SK-N-SH (cell line): ENCODE measurements around the gene XXYLT1.

Source experiments
- EP300 ChIP-seq, 2 experiments: IDR thresholded peaks; 2 replicates each; pipeline versions ENCODE4 v1.4.0 to v1.6.1; 2012; ENCODE audit warnings: borderline replicate concordance in 1 of 2, low read depth in 1 of 2, low read length in 1 of 2
- FOXJ3 ChIP-seq: sonication (generic); formaldehyde crosslinking; IDR thresholded peaks from 2 replicates; pipeline ENCODE4 v1.5.1; 2020; ENCODE audit warnings: mild to moderate bottlenecking, missing genetic modification reagents
- GATA2 ChIP-seq: sonication (generic); formaldehyde crosslinking; IDR thresholded peaks from 2 replicates; pipeline ENCODE4 v1.5.0; 2020; ENCODE audit warnings: mild to moderate bottlenecking, missing genetic modification reagents
- MXI1 ChIP-seq: IDR thresholded peaks from 2 replicates; pipeline ENCODE4 v1.6.1; 2012; ENCODE audit warnings: mild to moderate bottlenecking, low read depth, low read length, improper control_type of control experiment
- NRF1 ChIP-seq: IDR thresholded peaks from 2 replicates; pipeline ENCODE4 v1.6.1; 2012; ENCODE audit warnings: low read depth, mild to moderate bottlenecking, low read length
- POLR2AphosphoS5 ChIP-seq: IDR thresholded peaks from 2 replicates; pipeline ENCODE4 v1.6.1; 2012; ENCODE audit warnings: low read depth, low read length
- TAF1 ChIP-seq: IDR thresholded peaks from 2 replicates; pipeline ENCODE4 v1.6.1; 2012; ENCODE audit warnings: low read depth, mild to moderate bottlenecking, low read length, moderate library complexity, borderline replicate concordance
- USF2 ChIP-seq: fragments of 150-350 bp; IDR thresholded peaks from 2 replicates; pipeline ENCODE4 v1.6.1; 2017; ENCODE audit warnings: antibody characterized with exemption, low read length, low read depth, borderline replicate concordance
- YY1 ChIP-seq: IDR thresholded peaks from 2 replicates; pipeline ENCODE4 v1.4.0; 2012; ENCODE audit warnings: low read depth, mild to moderate bottlenecking
- ZBTB33 ChIP-seq: IDR thresholded peaks from 2 replicates; pipeline ENCODE4 v1.4.0; 2012; ENCODE audit warnings: low read depth, borderline replicate concordance
- TF ChIP-seq, protein P1 (sequence below): fragments of 200-600 bp; sonication (generic); IDR thresholded peaks from 2 replicates; pipeline ENCODE4 v1.6.1; 2017; ENCODE audit warnings: antibody characterized with exemption, mild to moderate bottlenecking, moderate library complexity
- TF ChIP-seq, protein P2 (sequence below): IDR thresholded peaks from 2 replicates; pipeline ENCODE4 v1.6.1; 2012; ENCODE audit warnings: mild to moderate bottlenecking, low read depth, low read length, moderate library complexity
- TF ChIP-seq, protein P3 (sequence below): IDR thresholded peaks from 2 replicates; pipeline ENCODE4; 2012
- TF ChIP-seq, protein P4 (sequence below): IDR thresholded peaks from 2 replicates; pipeline ENCODE4 v1.4.0; 2012; ENCODE audit warnings: low read depth

DNA sequence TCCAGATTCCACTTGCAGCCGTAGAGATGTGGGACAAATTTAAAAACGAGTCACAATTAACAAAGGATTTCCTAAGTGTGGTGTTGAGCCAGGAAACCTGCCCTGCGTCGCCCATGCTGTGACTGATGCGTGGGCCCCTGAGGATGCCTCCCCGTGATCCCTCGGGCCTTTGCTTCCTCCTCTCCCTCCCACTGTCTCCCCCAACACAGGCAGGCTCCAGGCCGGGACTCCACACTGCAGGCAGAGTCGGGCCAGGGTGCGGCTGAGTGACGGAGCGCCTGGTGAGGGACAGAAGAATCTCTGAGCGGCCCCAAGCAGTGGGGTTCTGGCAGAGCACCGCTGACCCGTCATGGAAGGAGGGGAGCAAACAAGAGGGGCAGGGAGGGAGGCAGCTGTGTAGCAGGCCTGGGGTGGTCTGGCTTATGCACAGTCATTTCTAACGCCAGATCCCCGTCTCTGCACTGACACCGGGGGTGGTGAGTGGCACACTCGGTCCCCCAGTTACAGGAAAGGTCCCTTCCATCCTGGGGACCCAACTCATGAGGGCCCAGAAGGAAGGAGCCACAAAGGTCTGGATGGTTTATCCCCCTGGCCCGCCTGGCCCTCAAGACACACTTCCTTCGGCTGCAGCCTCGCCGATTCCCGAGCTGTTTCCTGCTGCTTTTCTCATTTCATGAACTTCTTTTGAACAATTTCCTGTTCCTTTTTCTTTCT lies 91.0 kb downstream of the XXYLT1 start:
- TF ChIP-seq USF2 (no peak), GATA2 (CRISPR knock-in tag) (no peak), EP300 (IDR thresholded peaks at IDR 0.05; ENCODE audit: borderline replicate concordance in 1 of 2, low read depth in 1 of 2, low read length in 1 of 2) (no peak), TAF1 (no peak), ZBTB33 (no peak), POLR2AphosphoS5 (no peak), NRF1 (no peak), MXI1 (no peak), YY1 (no peak), FOXJ3 (no peak)
- TF ChIP-seq, protein P1, sequence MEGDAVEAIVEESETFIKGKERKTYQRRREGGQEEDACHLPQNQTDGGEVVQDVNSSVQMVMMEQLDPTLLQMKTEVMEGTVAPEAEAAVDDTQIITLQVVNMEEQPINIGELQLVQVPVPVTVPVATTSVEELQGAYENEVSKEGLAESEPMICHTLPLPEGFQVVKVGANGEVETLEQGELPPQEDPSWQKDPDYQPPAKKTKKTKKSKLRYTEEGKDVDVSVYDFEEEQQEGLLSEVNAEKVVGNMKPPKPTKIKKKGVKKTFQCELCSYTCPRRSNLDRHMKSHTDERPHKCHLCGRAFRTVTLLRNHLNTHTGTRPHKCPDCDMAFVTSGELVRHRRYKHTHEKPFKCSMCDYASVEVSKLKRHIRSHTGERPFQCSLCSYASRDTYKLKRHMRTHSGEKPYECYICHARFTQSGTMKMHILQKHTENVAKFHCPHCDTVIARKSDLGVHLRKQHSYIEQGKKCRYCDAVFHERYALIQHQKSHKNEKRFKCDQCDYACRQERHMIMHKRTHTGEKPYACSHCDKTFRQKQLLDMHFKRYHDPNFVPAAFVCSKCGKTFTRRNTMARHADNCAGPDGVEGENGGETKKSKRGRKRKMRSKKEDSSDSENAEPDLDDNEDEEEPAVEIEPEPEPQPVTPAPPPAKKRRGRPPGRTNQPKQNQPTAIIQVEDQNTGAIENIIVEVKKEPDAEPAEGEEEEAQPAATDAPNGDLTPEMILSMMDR, result no peak
- TF ChIP-seq, protein P2, sequence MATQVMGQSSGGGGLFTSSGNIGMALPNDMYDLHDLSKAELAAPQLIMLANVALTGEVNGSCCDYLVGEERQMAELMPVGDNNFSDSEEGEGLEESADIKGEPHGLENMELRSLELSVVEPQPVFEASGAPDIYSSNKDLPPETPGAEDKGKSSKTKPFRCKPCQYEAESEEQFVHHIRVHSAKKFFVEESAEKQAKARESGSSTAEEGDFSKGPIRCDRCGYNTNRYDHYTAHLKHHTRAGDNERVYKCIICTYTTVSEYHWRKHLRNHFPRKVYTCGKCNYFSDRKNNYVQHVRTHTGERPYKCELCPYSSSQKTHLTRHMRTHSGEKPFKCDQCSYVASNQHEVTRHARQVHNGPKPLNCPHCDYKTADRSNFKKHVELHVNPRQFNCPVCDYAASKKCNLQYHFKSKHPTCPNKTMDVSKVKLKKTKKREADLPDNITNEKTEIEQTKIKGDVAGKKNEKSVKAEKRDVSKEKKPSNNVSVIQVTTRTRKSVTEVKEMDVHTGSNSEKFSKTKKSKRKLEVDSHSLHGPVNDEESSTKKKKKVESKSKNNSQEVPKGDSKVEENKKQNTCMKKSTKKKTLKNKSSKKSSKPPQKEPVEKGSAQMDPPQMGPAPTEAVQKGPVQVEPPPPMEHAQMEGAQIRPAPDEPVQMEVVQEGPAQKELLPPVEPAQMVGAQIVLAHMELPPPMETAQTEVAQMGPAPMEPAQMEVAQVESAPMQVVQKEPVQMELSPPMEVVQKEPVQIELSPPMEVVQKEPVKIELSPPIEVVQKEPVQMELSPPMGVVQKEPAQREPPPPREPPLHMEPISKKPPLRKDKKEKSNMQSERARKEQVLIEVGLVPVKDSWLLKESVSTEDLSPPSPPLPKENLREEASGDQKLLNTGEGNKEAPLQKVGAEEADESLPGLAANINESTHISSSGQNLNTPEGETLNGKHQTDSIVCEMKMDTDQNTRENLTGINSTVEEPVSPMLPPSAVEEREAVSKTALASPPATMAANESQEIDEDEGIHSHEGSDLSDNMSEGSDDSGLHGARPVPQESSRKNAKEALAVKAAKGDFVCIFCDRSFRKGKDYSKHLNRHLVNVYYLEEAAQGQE, result no peak
- TF ChIP-seq, protein P3, sequence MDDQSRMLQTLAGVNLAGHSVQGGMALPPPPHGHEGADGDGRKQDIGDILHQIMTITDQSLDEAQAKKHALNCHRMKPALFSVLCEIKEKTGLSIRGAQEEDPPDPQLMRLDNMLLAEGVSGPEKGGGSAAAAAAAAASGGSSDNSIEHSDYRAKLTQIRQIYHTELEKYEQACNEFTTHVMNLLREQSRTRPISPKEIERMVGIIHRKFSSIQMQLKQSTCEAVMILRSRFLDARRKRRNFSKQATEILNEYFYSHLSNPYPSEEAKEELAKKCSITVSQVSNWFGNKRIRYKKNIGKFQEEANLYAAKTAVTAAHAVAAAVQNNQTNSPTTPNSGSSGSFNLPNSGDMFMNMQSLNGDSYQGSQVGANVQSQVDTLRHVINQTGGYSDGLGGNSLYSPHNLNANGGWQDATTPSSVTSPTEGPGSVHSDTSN, result no peak
- TF ChIP-seq, protein P4, sequence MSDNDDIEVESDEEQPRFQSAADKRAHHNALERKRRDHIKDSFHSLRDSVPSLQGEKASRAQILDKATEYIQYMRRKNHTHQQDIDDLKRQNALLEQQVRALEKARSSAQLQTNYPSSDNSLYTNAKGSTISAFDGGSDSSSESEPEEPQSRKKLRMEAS, result no peak
